Neural cell (in vitro differentiated cells): ENCODE data around the gene GAPDHS. TPM values are rescaled to one million over a fixed set of nuclear protein-coding genes. Genes with fewer than 3 reads are reported as not detected.

Source experiments
- H2AFZ ChIP-seq: fragments of 200-600, 300-800 bp; sonication (generic), shearing (Covaris generic); 2 replicates; pipeline ENCODE4 v1.6.0; 2014; ENCODE audit warnings: low read depth, mild to moderate bottlenecking, antibody characterized with exemption, low read length, moderate library complexity
- H3F3A ChIP-seq: fragments of 200-600 bp; shearing (Covaris generic); 2 replicates; pipeline ENCODE4 v1.6.1; 2016; ENCODE audit warnings: mild to moderate bottlenecking, moderate library complexity, mixed read lengths, antibody characterized with exemption, low read length; ENCODE audit not compliant: insufficient read depth, poor library complexity, severe bottlenecking
- H3K27ac ChIP-seq: fragments of 200-600, 300-800 bp; sonication (generic), shearing (Covaris generic); 2 replicates; pipeline ENCODE4 v1.5.1; 2014; ENCODE audit warnings: mild to moderate bottlenecking, low read length, moderate library complexity
- H3K27me3 ChIP-seq: fragments of 300-800, 200-600 bp; sonication (generic), shearing (Covaris generic); 2 replicates; pipeline ENCODE4 v1.6.0; 2014; ENCODE audit warnings: mild to moderate bottlenecking, low read depth, low read length, moderate library complexity; ENCODE audit not compliant: insufficient read depth
- H3K36me3 ChIP-seq: fragments of 300-800, 200-600 bp; sonication (generic), shearing (Covaris generic); 2 replicates; pipeline ENCODE4 v1.5.1; 2014; ENCODE audit warnings: mild to moderate bottlenecking, antibody characterized with exemption, low read length, moderate library complexity; ENCODE audit not compliant: insufficient read depth
- H3K4me2 ChIP-seq: fragments of 300-800, 200-600 bp; sonication (generic), shearing (Covaris generic); 2 replicates; pipeline ENCODE4 v1.6.0; 2014; ENCODE audit warnings: mild to moderate bottlenecking, low read length
- H3K4me3 ChIP-seq: fragments of 300-800, 200-600 bp; sonication (generic), shearing (Covaris generic); 2 replicates; pipeline ENCODE4 v1.5.1; 2014; ENCODE audit warnings: mild to moderate bottlenecking, low read length, moderate library complexity
- H3K79me2 ChIP-seq: fragments of 200-600 bp; shearing (Covaris generic); replicated peaks from 2 replicates; pipeline ENCODE4 v1.6.0; 2014; ENCODE audit warnings: mild to moderate bottlenecking, low read length, moderate library complexity; ENCODE audit not compliant: insufficient read depth
- H3K9ac ChIP-seq: fragments of 300-800, 200-600 bp; sonication (generic), shearing (Covaris generic); 2 replicates; pipeline ENCODE4 v1.6.1; 2016; ENCODE audit warnings: mild to moderate bottlenecking, low read length, mixed read lengths
- H3K9me2 ChIP-seq: fragments of 200-600 bp; shearing (Covaris generic); 2 replicates; pipeline ENCODE4 v1.6.1; 2016; ENCODE audit warnings: mild to moderate bottlenecking, low read length, mixed read lengths; ENCODE audit not compliant: insufficient read depth
- H3K9me3 ChIP-seq: fragments of 200-600, 300-800 bp; sonication (generic), shearing (Covaris generic); 2 replicates; pipeline ENCODE4 v1.6.1; 2016; ENCODE audit warnings: mild to moderate bottlenecking, mixed run types, low read length, moderate library complexity, mixed read lengths
- H4K20me1 ChIP-seq: fragments of 200-600 bp; shearing (Covaris generic); 2 replicates; pipeline ENCODE4 v1.6.1; 2016; ENCODE audit warnings: mild to moderate bottlenecking, mixed run types; ENCODE audit not compliant: insufficient read depth
- EP300 ChIP-seq: fragments of 450-650 bp; conservative IDR thresholded peaks from 2 replicates; pipeline ENCODE4 v1.6.1; 2014; ENCODE audit warnings: antibody characterized with exemption, mild to moderate bottlenecking, moderate library complexity; ENCODE audit not compliant: poor library complexity, severe bottlenecking
- EZH2 ChIP-seq: fragments of 200-600, 300-800 bp; shearing (Covaris generic), sonication (generic); IDR thresholded peaks from 2 replicates; pipeline ENCODE4 v1.6.1; 2014; ENCODE audit warnings: antibody characterized with exemption, low read length, borderline replicate concordance, mild to moderate bottlenecking; ENCODE audit not compliant: insufficient read depth, poor library complexity, severe bottlenecking
- MXI1 ChIP-seq: fragments of 450-650 bp; conservative IDR thresholded peaks from 2 replicates; pipeline ENCODE4 v1.6.1; 2014; ENCODE audit warnings: antibody characterized with exemption, mild to moderate bottlenecking; ENCODE audit not compliant: poor library complexity, severe bottlenecking
- POLR2AphosphoS5 ChIP-seq: IDR thresholded peaks from 2 replicates; pipeline ENCODE4 v1.6.1; 2012
- RAD21 ChIP-seq: fragments of 450-650 bp; conservative IDR thresholded peaks from 2 replicates; pipeline ENCODE4 v1.6.1; 2014; ENCODE audit warnings: antibody characterized with exemption, mild to moderate bottlenecking, moderate library complexity
- SMC3 ChIP-seq: fragments of 450-650 bp; conservative IDR thresholded peaks from 2 replicates; pipeline ENCODE4 v1.6.1; 2014; ENCODE audit warnings: antibody characterized with exemption, mild to moderate bottlenecking, moderate library complexity; ENCODE audit not compliant: poor library complexity
- TAF1 ChIP-seq: IDR thresholded peaks from 2 replicates; pipeline ENCODE4 v1.6.1; 2012; ENCODE audit warnings: low read depth
- polyA plus RNA-seq: library from polyadenylated mRNA; depleted of rRNA; stranded (reverse); fragments of >200 nt; gene quantifications from 2 replicates; pipeline ENCODE4 v1.2.3, GENCODE V29; 2014
- TF ChIP-seq, protein P1 (sequence below): fragments of 450-650 bp; IDR thresholded peaks from 2 replicates; pipeline ENCODE4 v1.5.1; 2014; ENCODE audit warnings: antibody characterized with exemption, mild to moderate bottlenecking, moderate library complexity; ENCODE audit not compliant: poor library complexity, severe bottlenecking
- TF ChIP-seq, protein P2 (sequence below): IDR thresholded peaks from 2 replicates; pipeline ENCODE4 v1.6.1; 2012; ENCODE audit warnings: borderline replicate concordance

Gene GAPDHS
- polyA plus RNA-seq, 1 donor from 2014 or later, result not detected

DNA sequence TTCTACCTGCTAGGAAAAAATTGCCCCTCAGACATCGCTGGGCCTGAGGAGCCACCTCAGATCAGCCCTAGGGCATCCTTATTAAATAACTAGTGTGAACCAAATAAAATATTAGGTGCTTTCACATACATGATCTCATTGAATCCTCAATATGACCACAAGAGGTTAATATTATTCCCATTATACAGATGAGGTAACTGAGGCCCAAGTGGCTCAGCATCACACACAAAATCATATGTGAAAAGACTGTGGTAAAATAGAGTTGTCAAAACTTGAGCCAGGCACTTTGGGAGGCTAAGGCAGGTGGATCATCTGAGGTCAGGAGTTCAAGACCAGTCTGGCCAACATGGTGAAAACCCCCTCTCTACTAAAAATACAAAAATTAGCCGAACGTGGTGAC is 16.9 kb upstream of the GAPDHS start:
- no peak overlapping the region for H3K9ac ChIP-seq
- H3K4me2 ChIP-seq, result no peak overlapping the region
- no peaks in the 10 kb centered on the region for H3K36me3 ChIP-seq
- no peak overlapping the region for H2AFZ ChIP-seq
- no peaks in the 10 kb centered on the region for H4K20me1 ChIP-seq
- TF ChIP-seq, protein P1, sequence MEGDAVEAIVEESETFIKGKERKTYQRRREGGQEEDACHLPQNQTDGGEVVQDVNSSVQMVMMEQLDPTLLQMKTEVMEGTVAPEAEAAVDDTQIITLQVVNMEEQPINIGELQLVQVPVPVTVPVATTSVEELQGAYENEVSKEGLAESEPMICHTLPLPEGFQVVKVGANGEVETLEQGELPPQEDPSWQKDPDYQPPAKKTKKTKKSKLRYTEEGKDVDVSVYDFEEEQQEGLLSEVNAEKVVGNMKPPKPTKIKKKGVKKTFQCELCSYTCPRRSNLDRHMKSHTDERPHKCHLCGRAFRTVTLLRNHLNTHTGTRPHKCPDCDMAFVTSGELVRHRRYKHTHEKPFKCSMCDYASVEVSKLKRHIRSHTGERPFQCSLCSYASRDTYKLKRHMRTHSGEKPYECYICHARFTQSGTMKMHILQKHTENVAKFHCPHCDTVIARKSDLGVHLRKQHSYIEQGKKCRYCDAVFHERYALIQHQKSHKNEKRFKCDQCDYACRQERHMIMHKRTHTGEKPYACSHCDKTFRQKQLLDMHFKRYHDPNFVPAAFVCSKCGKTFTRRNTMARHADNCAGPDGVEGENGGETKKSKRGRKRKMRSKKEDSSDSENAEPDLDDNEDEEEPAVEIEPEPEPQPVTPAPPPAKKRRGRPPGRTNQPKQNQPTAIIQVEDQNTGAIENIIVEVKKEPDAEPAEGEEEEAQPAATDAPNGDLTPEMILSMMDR, result no peak
- no peak for TF ChIP-seq POLR2AphosphoS5
- TF ChIP-seq EZH2, result no peak
- no peak for TF ChIP-seq SMC3
- no peak for TF ChIP-seq EP300
- no peak for TF ChIP-seq TAF1
- no peak for TF ChIP-seq RAD21
- TF ChIP-seq, protein P2, sequence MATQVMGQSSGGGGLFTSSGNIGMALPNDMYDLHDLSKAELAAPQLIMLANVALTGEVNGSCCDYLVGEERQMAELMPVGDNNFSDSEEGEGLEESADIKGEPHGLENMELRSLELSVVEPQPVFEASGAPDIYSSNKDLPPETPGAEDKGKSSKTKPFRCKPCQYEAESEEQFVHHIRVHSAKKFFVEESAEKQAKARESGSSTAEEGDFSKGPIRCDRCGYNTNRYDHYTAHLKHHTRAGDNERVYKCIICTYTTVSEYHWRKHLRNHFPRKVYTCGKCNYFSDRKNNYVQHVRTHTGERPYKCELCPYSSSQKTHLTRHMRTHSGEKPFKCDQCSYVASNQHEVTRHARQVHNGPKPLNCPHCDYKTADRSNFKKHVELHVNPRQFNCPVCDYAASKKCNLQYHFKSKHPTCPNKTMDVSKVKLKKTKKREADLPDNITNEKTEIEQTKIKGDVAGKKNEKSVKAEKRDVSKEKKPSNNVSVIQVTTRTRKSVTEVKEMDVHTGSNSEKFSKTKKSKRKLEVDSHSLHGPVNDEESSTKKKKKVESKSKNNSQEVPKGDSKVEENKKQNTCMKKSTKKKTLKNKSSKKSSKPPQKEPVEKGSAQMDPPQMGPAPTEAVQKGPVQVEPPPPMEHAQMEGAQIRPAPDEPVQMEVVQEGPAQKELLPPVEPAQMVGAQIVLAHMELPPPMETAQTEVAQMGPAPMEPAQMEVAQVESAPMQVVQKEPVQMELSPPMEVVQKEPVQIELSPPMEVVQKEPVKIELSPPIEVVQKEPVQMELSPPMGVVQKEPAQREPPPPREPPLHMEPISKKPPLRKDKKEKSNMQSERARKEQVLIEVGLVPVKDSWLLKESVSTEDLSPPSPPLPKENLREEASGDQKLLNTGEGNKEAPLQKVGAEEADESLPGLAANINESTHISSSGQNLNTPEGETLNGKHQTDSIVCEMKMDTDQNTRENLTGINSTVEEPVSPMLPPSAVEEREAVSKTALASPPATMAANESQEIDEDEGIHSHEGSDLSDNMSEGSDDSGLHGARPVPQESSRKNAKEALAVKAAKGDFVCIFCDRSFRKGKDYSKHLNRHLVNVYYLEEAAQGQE, result no peak
- TF ChIP-seq MXI1, result no peak
- peaks cover 7% of the 10 kb centered on the region for H3K27me3 ChIP-seq
- H3K9me2 ChIP-seq, result no peaks in the 10 kb centered on the region
- no peak overlapping the region for H3K4me3 ChIP-seq
- H3K9me3 ChIP-seq, result no peaks in the 10 kb centered on the region
- no peaks in the 10 kb centered on the region for H3F3A ChIP-seq
- no peak overlapping the region for H3K27ac ChIP-seq
- no peaks in the 10 kb centered on the region for H3K79me2 ChIP-seq

DNA sequence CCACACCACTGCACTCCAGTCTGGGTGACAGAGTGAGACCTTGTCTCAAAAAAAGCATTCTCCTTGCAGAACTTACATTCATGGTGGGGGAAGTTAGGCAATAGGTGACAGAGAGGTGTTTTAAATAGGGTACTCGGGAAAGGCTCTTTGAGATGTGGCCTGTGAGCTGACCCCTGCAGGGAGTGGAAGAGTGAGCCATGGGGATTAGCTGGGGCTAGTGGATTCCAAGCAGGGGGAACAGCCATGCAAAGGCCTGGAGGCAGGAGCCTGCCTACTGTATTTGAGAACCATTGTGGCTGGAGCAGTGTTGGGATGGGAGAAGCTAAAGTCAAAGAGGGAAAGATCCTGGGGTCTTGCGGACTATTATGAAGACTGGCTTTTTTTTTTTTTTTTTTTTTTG is 15.9 kb upstream of the GAPDHS start:
- Histone ChIP-seq H3K4me3 (no peak overlapping the region), H4K20me1 (no peaks in the 10 kb centered on the region), H3K27me3 (peaks cover 4% of the 10 kb centered on the region), H2AFZ (no peak overlapping the region), H3K4me2 (no peak overlapping the region), H3K9me3 (no peaks in the 10 kb centered on the region), H3K79me2 (no peaks in the 10 kb centered on the region), H3K9ac (no peak overlapping the region), H3F3A (no peaks in the 10 kb centered on the region), H3K9me2 (no peaks in the 10 kb centered on the region), H3K36me3 (no peaks in the 10 kb centered on the region), H3K27ac (no peak overlapping the region)
- TF ChIP-seq TAF1 (no peak), EP300 (no peak), MXI1 (no peak), SMC3 (no peak), RAD21 (no peak), POLR2AphosphoS5 (no peak), EZH2 (no peak)
- TF ChIP-seq, protein P2, result no peak
- TF ChIP-seq, protein P1, result no peak
